GM10248 (cell line): Measurements from ENCODE around the gene ITGB3.

ENCODE experiments used
- CTCF ChIA-PET: fragments of 300-600 bp; sonication (Branson Sonifier 250); formaldehyde crosslinking; extraction: SDS; loops from one replicate; lab custom pipeline; 2021; ENCODE audit warnings: antibody characterized with exemption; lab: Yijun Ruan, JAX
- POLR2A ChIA-PET: fragments of 350-650 bp; sonication (Branson Sonifier 250); formaldehyde crosslinking; extraction: SDS; loops from one replicate; lab custom pipeline; 2020; ENCODE audit warnings: antibody characterized with exemption; lab: Yijun Ruan, JAX
- DNase-seq: peaks from one replicate; pipeline ENCODE4 v3.0.0; 2012; ENCODE audit errors: extremely low spot score
- CTCF ChIP-seq: IDR thresholded peaks from 2 replicates; pipeline ENCODE4 v1.5.1; 2012; ENCODE audit warnings: mild to moderate bottlenecking, low read depth; ENCODE audit errors: extremely low read depth, missing control alignments, control extremely low read depth

ITGB3 gene

DNA sequence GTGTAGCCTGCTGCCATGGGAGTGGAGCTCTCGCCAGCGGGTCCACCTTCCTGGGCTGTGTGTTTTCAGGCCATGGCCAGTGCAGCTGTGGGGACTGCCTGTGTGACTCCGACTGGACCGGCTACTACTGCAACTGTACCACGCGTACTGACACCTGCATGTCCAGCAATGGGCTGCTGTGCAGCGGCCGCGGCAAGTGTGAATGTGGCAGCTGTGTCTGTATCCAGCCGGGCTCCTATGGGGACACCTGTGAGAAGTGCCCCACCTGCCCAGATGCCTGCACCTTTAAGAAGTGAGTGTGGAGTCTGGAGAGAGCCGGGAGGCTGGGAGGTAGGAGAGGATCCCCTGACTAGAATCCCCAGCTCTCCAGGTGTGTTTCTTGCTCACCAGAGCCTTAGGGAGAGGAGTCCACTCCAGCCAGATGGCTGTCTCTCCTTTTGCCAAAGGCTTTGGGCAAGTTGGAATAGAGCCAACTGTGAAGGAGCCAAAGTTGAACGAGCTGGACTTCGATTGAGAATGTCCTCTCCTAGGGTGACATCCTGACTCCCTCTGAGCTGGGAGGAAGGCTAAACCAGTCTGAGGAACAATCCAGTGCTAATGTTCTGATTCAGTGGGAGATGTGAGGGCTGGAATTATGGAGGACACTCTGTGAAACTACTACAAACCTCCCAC, 45.7 kb downstream of the ITGB3 start:
- TF ChIP-seq CTCF, result no peak
- DNase-seq, result no peak
- ChIA-PET CTCF (interaction anchor here (1.5 to 3.5 kb wide), 3 partner anchors 8 to 13 kb away, joined by 3 to 24 read pairs (median 5); no protein-coding TSS in a partner anchor), POLR2A (no interaction called here)

DNA sequence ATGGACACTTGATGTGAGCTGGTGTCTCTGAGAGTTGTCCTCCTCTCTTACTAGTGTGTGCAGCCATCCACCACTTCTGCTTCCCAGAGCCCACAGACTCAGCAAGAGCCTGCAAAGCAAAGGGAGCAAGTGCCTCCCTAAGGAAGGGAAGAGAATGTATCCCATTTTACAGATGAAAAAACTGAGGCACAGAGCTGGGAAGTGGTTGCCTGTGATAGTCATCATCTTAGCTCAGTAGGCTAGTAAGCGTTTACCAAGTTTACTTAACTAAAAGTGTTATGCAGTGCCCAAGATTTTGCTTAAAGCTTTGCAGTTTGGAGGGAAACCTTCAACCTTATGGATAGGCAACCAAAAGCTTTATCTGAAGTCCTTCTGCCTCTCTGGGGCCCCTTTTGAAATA, 47.1 kb downstream of the ITGB3 start:
- ChIA-PET CTCF (interaction anchor here (0.9 to 3.5 kb wide), 8 partner anchors 9 to 26 kb away, joined by 3 to 24 read pairs (median 6); no protein-coding TSS in a partner anchor), POLR2A (interaction anchor here (0.6 kb wide), 1 partner anchor 451 kb away, joined by 5 read pairs; no protein-coding TSS in a partner anchor)
- TF ChIP-seq CTCF, result no peak
- DNase-seq, result no peak

GRCh38 chr17:47301161-47301560, 47.5 kb downstream of the ITGB3 start:
- no peak for DNase-seq
- POLR2A ChIA-PET, result no interaction called here
- CTCF ChIA-PET, result interaction anchor here (0.9 to 3.5 kb wide), 8 partner anchors 10 to 26 kb away, joined by 3 to 24 read pairs (median 6); no protein-coding TSS in a partner anchor
- TF ChIP-seq CTCF, result no peak

GRCh38 chr17:47301831-47302230, 48.2 kb downstream of the ITGB3 start:
- ChIA-PET CTCF (interaction anchor here (1.0 to 3.5 kb wide), 6 partner anchors 9 to 27 kb away, joined by 3 to 24 read pairs (median 10); no protein-coding TSS in a partner anchor), POLR2A (no interaction called here)
- TF ChIP-seq CTCF, result no peak
- no peak for DNase-seq

- ChIA-PET CTCF (no interaction called here), POLR2A (no interaction called here)
- TF ChIP-seq CTCF, result no peak
- no peak for DNase-seq
Observed at GRCh38 chr17:47304186-47304585, 50.6 kb downstream of the ITGB3 start.

DNA sequence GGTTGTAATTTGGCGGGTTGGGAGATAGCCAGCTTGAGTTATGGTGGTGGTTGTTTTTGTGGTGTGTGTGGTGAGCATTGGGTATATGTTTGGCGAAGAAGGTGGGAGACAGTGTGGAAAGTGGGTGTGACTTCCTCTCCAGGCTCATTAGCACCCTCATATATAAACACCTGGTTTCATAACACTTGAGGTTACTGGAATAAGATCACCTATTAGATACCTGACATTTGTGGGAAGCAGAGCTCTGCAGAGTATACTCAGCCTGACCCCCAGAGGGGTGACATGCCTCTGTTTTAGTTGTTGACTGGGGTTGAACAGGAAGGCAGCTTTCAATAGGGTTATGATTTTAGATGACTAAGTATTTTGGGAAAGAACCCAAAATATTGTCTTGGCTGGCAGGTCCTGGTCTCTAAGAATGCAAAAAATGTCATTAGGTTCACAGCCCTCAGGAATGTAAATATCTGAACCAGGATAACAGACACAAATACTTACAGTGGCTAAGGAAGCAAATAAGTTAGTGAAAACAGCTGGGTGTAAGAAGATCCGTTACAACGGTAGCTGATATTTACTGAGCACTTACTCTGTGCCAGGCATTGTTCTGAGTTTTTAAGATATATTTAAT, 51.8 kb downstream of the ITGB3 start:
- ChIA-PET POLR2A (no interaction called here), CTCF (interaction anchor here (1.0 to 1.9 kb wide), 4 partner anchors 9 to 18 kb away, joined by 3 to 10 read pairs (median 5); no protein-coding TSS in a partner anchor)
- DNase-seq, result no peak

More for the DNA sequence above, 51.8 kb downstream of the ITGB3 start:
- TF ChIP-seq CTCF, result no peak
